GM21717 (cell line): ENCODE data around the gene RAB10.
"Not testable (repeated sequence)": the region's sequence is repeated elsewhere in the genome, so short reads cannot be mapped to it uniquely, and the experiment has no call there.

Source experiments
- ATAC-seq: cut with Tn5 transposase; IDR thresholded peaks from one replicate; pipeline ENCODE4 v1.9.1; 2021; ENCODE audit warnings: mild to moderate bottlenecking, moderate library complexity; ENCODE audit not compliant: unreplicated experiment

RAB10 gene

GRCh38 chr2:26033818-26034636, at the start of gene RAB10:
Gene RAB10, plus strand, starts transcription at chr2:26034084. Its CDS starts 525 bp downstream, at chr2:26034609.
- peak; percentile 85 for ATAC-seq

GRCh38 chr2:25988134-25988533, 45.8 kb upstream of the RAB10 start:
- no peak for ATAC-seq

- ATAC-seq: no peak
Measured at GRCh38 chr2:25989154-25989553, 44.7 kb upstream of the RAB10 start.

GRCh38 chr2:25991965-25992364, 41.9 kb upstream of the RAB10 start:
- ATAC-seq: no peak

GRCh38 chr2:25992556-25992955, 41.3 kb upstream of the RAB10 start:
- ATAC-seq: no peak

GRCh38 chr2:25993049-25993448, 40.8 kb upstream of the RAB10 start:
- ATAC-seq: no peak

- no peak for ATAC-seq
Measured at GRCh38 chr2:25994509-25994908, 39.4 kb upstream of the RAB10 start.

- no peak for ATAC-seq
Measured at GRCh38 chr2:25996844-25997243, 37.0 kb upstream of the RAB10 start.

- ATAC-seq: not testable (repeated sequence)
Measured at GRCh38 chr2:25998816-25999383, 35.0 kb upstream of the RAB10 start.

GRCh38 chr2:25999406-25999805, 34.5 kb upstream of the RAB10 start:
- ATAC-seq: not testable (repeated sequence)

- ATAC-seq: no peak
Measured at GRCh38 chr2:26000561-26001082, 33.3 kb upstream of the RAB10 start.

- ATAC-seq: no peak
Measured at GRCh38 chr2:26001743-26002351, 32.0 kb upstream of the RAB10 start.

GRCh38 chr2:26002632-26003310, 31.1 kb upstream of the RAB10 start:
- ATAC-seq: no peak

GRCh38 chr2:26008095-26008494, 25.8 kb upstream of the RAB10 start:
- no peak for ATAC-seq

- ATAC-seq: no peak
Measured at GRCh38 chr2:26008851-26009566, 24.9 kb upstream of the RAB10 start.

- no peak for ATAC-seq
Measured at GRCh38 chr2:26009567-26009963, 24.3 kb upstream of the RAB10 start.

GRCh38 chr2:26010943-26011342, 22.9 kb upstream of the RAB10 start:
- ATAC-seq: no peak

GRCh38 chr2:26011609-26011989, 22.3 kb upstream of the RAB10 start:
- no peak for ATAC-seq

GRCh38 chr2:26011990-26012856, 21.7 kb upstream of the RAB10 start:
- no peak for ATAC-seq

- no peak for ATAC-seq
Measured at GRCh38 chr2:26013668-26014067, 20.2 kb upstream of the RAB10 start.
